ENCODE results near the gene TMEM80.

Gene TMEM80

DNA sequence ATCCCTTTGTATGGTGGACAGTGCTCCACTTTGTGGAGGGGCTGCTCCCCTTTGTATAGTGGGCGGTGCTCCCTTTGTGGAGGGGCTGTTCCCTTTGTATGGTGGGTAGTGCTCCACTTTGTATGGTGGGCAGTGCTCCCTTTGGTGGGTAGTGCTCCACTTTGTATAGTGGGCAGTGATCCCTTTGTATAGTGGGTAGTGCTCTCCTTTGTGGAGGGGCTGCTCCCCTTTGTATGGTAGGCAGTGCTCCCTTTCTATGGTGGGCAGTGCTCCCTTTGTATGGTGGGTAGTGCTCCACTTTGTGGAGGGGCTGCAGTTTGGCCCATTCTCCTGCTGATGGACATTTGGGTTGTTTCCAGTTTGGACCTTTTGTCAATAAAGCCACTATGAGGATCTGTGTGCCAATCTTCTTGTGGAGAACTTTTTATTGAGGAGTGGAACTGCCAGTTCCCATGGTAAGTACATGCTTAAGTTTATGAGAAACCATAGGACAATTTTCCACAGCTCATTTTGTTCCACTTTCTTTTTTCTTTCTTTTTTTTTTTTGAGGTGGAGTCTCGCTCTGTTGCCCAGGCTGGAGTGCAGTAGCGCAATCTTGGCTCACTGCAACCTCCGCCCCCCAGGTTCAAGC lies 47.1 kb downstream of the TMEM80 start:
- DNase-seq (ENCODE audit: low read depth in 2 of 2), result no peak

DNA sequence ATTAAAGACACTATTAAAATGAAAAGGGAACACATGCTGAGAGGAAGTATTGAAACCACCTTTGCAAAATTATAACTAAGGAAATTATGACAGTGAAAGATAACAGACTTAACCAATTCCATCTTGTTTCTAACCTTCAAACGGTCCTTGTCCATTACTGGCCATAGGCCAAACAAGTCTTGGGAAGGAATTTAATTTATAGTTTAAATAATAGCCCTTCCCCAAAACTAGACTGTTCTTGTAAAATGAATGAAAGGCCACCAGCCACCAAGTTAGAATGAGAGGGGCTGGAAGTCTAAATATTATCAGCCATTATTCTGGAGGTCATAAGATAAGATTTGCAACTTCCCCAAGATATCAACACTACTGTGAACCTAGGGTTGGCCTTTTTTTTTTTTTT lies 49.8 kb downstream of the TMEM80 start:
- no peak for DNase-seq (ENCODE audit: low read depth in 2 of 2)

DNA sequence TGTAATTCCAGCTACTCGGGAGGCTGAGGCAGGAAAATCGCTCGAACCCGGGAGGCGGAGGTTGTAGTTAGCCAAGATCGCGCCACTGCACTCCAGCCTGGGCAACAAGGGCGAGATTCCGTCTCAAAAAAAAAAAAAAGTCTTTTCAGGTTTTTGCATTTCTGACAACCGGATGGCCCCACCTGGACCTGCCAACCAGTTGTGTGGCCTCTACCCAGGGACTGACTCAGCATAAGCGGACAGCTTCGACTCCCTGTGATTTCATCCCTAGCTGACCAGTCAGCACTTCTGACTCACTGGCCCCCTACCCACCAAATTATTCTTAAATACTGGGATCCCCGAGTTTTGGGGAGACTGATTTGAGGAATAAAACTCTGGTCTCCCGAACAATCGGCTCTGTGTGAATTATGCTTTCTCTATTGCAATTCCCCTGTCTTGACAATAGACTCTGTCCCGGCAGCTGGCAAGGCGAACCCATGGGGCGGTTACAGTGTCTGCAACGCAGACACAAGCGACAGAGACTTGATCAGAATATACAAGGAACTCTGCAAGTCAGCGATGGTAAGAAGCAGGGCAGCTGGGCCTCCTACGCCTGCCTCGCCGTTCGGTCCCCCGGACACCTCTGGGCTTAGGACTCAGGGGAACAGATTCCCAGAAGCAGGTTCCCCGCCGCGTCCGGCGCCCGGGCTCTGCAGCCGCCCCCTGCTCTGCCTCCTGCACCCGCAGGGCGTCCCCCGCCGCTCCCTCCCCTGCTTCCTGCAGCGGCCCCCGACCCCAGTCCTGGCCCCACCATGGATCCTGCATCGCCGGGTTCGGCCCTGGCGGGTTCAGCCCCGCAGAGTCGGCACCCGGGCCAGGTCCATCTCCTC lies 50.9 kb downstream of the TMEM80 start:
- DNase-seq (ENCODE audit: low read depth in 2 of 2), result no peak

DNA sequence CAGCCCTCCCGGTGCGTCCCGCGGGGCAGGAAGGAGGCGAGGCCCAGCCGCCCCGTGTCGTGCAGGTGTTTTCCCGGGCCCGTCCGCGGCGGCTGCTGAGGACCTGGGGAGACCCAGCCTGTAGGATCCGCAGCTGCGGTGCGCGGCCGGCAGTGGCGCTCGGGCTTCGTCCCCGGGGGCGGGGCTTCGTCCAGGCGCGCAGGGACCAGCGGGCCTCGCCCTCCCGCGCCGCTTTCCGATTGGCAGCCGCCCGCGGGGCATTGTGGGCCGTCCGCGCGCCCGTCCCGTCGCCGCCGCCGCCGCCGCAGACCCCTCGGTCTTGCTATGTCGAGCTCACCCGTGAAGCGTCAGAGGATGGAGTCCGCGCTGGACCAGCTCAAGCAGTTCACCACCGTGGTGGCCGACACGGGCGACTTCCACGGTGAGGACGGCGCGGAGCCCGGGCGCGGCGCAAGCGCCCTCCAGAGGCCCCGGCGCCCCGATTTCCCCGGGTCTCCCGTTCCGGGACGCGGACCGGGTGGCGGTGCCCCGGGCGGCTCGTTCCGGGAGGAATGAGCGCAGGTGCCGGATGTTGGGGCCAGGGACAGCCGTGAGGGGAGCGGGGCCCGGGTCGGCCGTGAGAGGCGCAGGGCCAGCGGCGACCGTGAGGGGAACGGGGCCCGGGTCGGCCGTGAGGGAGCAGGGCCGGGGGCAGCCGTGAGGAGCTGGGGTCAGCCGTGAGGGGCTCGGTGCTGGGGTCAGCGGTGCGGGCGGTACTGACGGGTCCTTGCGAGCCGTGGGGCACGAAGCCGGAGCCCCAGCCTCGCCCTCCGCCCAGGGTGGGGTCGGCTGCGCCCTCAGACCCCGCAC lies 51.8 kb downstream of the TMEM80 start, which contains the start of gene TALDO1:
Gene TALDO1, plus strand, starts transcription at position 307 of the 849 bp plus-strand sequence. Its CDS starts 18 bp downstream, at position 325.
- peak; percentile 62 to 66 for DNase-seq (ENCODE audit: low read depth in 2 of 2)

DNA sequence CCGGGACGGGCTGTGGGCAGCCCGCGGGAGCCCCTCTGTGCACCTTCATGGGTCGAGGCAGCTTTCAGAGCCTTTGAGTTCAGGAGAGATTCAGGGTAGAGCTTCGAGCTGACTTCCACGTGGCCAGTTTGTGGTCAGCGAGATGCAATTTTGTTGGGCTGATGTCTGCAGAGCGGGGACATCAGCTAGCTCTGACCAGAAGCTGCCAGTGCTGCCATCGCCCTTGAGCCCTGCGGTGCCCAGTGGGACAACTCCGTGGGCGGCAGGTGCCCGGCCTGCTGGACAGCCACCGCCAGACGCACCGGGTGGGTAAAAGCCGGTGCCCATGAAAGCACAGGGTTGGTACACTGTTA lies 52.4 kb downstream of the TMEM80 start:
- DNase-seq (ENCODE audit: low read depth in 2 of 2), result no peak

DNA sequence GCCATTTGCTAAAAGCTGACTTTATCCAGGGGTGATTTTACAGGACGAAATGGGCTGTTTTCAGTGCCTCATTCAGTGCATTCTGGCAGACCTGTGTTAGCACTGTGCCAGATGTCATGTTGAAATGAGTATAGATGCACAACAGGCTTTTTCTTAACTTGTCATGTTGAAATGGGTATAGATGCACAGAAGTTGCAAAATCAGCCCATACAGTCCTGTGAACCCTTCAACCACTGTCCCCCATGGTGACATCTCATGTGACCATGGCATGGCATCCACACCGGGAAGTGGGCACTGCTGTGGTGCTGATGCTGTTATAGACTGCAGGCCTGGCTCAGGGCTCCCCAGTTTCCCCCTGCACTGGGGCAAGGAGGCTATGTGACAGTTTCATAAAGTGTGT lies 54.1 kb downstream of the TMEM80 start:
- no peak for DNase-seq (ENCODE audit: low read depth in 2 of 2)

All from stimulated activated CD8-positive, alpha-beta memory T cell treated with anti-CD3 and anti-CD28 coated beads, Interleukin-2, amount 100 ng/mL, for 1 hour (primary cell).